HG02943 (cell line): Measurements from ENCODE around the gene SHANK1.
"Not testable (repeated sequence)": the region's sequence is repeated elsewhere in the genome, so short reads cannot be mapped to it uniquely, and the experiment has no call there.

ENCODE experiments used
- ATAC-seq: cut with Tn5 transposase; IDR thresholded peaks from one replicate; pipeline ENCODE4 v1.9.1; 2021; ENCODE audit warnings: mild to moderate bottlenecking, low read depth, moderate library complexity; ENCODE audit not compliant: unreplicated experiment

The SHANK1 gene

DNA sequence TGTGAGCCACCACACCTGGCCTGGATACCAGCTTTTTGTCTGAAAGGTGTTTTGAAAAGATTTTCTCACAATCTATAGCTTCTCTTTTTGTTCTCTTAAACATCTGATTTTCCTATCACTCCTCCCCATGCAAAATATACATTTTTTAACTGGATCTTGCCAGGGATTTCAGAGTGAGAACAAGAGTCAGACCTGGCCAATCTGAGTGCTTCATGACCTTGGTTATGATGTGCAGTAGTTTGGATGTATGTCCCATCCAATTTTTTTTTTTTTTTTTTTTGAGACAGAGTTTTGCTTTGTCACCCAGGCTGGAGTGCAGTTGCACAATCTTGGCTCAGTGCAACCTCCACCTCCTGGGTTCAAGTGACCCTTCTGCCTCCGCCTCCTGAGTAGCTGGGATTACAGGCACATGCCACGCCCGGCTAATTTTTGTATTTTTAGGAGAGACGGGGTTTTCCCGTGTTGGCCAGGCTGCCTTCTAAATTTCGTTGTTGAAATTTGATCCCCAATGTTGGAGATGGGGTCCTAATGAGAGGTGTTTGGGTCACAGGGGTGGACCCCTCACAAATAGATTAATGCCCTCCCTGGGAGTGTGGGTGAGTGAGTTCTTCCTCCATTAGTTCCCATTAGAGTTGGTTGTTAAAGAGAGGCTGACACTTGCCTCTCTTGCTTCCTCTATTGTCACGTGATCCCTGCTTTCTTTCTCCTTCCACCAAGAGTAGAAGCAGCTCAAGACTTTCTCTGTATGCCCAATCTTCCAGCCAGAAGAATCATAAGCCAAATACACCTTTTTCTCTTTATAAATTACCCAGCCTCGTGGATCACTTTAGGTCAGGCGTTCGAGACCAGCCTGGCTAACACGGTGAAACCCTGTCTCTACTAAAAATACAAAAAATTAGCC, 106.8 kb downstream of the SHANK1 start:
- not testable (repeated sequence) for ATAC-seq
